ENCODE results near the gene VSNL1.

Gene VSNL1

GRCh38 chr2:17626986-17627385, 86.5 kb downstream of the VSNL1 start:
- TF ChIP-seq EZH2phosphoT487 (IDR thresholded peaks at IDR 0.05; ENCODE audit: borderline replicate concordance) (no peak), CTCF (conservative IDR thresholded peaks at IDR 0.05; ENCODE audit: low read length) (no peak)
- Histone ChIP-seq H3K4me1 (ENCODE audit: insufficient read depth, low read length, poor library complexity, severe bottlenecking) (peaks cover 12% of the 10 kb centered on the region), H3K27me3 (ENCODE audit: insufficient read depth, low read length, poor library complexity, severe bottlenecking) (no peaks in the 10 kb centered on the region), H3K9ac (ENCODE audit: low read depth, low read length, poor library complexity, severe bottlenecking) (no peak overlapping the region), H3K4me2 (ENCODE audit: low read depth, low read length, poor library complexity, severe bottlenecking) (no peak overlapping the region), H3F3A (ENCODE audit: low read depth) (no peaks in the 10 kb centered on the region), H4K20me1 (ENCODE audit: insufficient read depth, low read length, poor library complexity, severe bottlenecking) (no peaks in the 10 kb centered on the region), H3K4me3 (ENCODE audit: low read length, poor library complexity, severe bottlenecking) (no peak overlapping the region), H2AFZ (ENCODE audit: low read length) (no peak overlapping the region), H3K36me3 (ENCODE audit: insufficient read depth, low read length) (no peaks in the 10 kb centered on the region), H3K79me2 (ENCODE audit: insufficient read depth, low read length) (no peaks in the 10 kb centered on the region), H3K9me3 (ENCODE audit: insufficient read depth, low read depth, low read length) (no peaks in the 10 kb centered on the region; the same call in 1 of the 2 replicates), H3K9me2 (replicated peaks; ENCODE audit: low read depth, low read length) (no peaks in the 10 kb centered on the region)

- H3K36me3 ChIP-seq (ENCODE audit: insufficient read depth, low read length): no peaks in the 10 kb centered on the region
- H2AFZ ChIP-seq (ENCODE audit: low read length): no peak overlapping the region
- TF ChIP-seq EZH2phosphoT487 (IDR thresholded peaks at IDR 0.05; ENCODE audit: borderline replicate concordance): no peak
- TF ChIP-seq CTCF (conservative IDR thresholded peaks at IDR 0.05; ENCODE audit: low read length): no peak
- no peaks in the 10 kb centered on the region for H4K20me1 ChIP-seq (ENCODE audit: insufficient read depth, low read length, poor library complexity, severe bottlenecking)
- no peak overlapping the region for H3K9ac ChIP-seq (ENCODE audit: low read depth, low read length, poor library complexity, severe bottlenecking)
- H3K4me2 ChIP-seq (ENCODE audit: low read depth, low read length, poor library complexity, severe bottlenecking): no peak overlapping the region
- no peaks in the 10 kb centered on the region for H3K27me3 ChIP-seq (ENCODE audit: insufficient read depth, low read length, poor library complexity, severe bottlenecking)
- no peaks in the 10 kb centered on the region for H3K79me2 ChIP-seq (ENCODE audit: insufficient read depth, low read length)
- peaks cover 12% of the 10 kb centered on the region for H3K4me1 ChIP-seq (ENCODE audit: insufficient read depth, low read length, poor library complexity, severe bottlenecking)
- H3K4me3 ChIP-seq (ENCODE audit: low read length, poor library complexity, severe bottlenecking): no peak overlapping the region
- H3K9me3 ChIP-seq (ENCODE audit: insufficient read depth, low read depth, low read length): no peaks in the 10 kb centered on the region; the same call in 1 of the 2 replicates
- H3F3A ChIP-seq (ENCODE audit: low read depth): no peaks in the 10 kb centered on the region
- H3K9me2 ChIP-seq (replicated peaks; ENCODE audit: low read depth, low read length): no peaks in the 10 kb centered on the region
These were observed 86.9 kb downstream of the VSNL1 start for GRCh38 chr2:17627434-17627833.

GRCh38 chr2:17628349-17629261, 88.1 kb downstream of the VSNL1 start:
- H3K27me3 ChIP-seq (ENCODE audit: insufficient read depth, low read length, poor library complexity, severe bottlenecking): no peaks in the 10 kb centered on the region
- H3K9ac ChIP-seq (ENCODE audit: low read depth, low read length, poor library complexity, severe bottlenecking): no peak overlapping the region
- H4K20me1 ChIP-seq (ENCODE audit: insufficient read depth, low read length, poor library complexity, severe bottlenecking): no peaks in the 10 kb centered on the region
- H2AFZ ChIP-seq (ENCODE audit: low read length): no peak overlapping the region
- H3K4me2 ChIP-seq (ENCODE audit: low read depth, low read length, poor library complexity, severe bottlenecking): no peak overlapping the region
- TF ChIP-seq CTCF (conservative IDR thresholded peaks at IDR 0.05; ENCODE audit: low read length) (no peak), EZH2phosphoT487 (IDR thresholded peaks at IDR 0.05; ENCODE audit: borderline replicate concordance) (no peak)
- H3K9me3 ChIP-seq (ENCODE audit: insufficient read depth, low read depth, low read length): no peaks in the 10 kb centered on the region; the same call in 1 of the 2 replicates
- H3K79me2 ChIP-seq (ENCODE audit: insufficient read depth, low read length): no peaks in the 10 kb centered on the region
- no peak overlapping the region for H3K4me3 ChIP-seq (ENCODE audit: low read length, poor library complexity, severe bottlenecking)
- H3F3A ChIP-seq (ENCODE audit: low read depth): no peaks in the 10 kb centered on the region
- no peaks in the 10 kb centered on the region for H3K9me2 ChIP-seq (replicated peaks; ENCODE audit: low read depth, low read length)
- no peaks in the 10 kb centered on the region for H3K36me3 ChIP-seq (ENCODE audit: insufficient read depth, low read length)
- H3K4me1 ChIP-seq (ENCODE audit: insufficient read depth, low read length, poor library complexity, severe bottlenecking): peaks cover 12% of the 10 kb centered on the region

Data from Loucy (cell line).